LoVo (cell line): Measurements from ENCODE around the gene LRP5.
"Not testable (repeated sequence)": the region's sequence is repeated elsewhere in the genome, so short reads cannot be mapped to it uniquely, and the experiment has no call there.

ENCODE experiments used
- DNase-seq: peaks from one replicate; pipeline ENCODE4 v3.0.0-alpha.2; 2016; ENCODE audit warnings: low spot score

The LRP5 gene

GRCh38 chr11:68469642-68470041, 157.3 kb downstream of the LRP5 start:
- no peak for DNase-seq

- DNase-seq = no peak
Measured at GRCh38 chr11:68470304-68470811, 158.0 kb downstream of the LRP5 start.

GRCh38 chr11:68471360-68472340, 159.3 kb downstream of the LRP5 start:
- DNase-seq = no peak

GRCh38 chr11:68472778-68473177, 160.4 kb downstream of the LRP5 start:
- no peak for DNase-seq

- no peak for DNase-seq
Measured at GRCh38 chr11:68473693-68474092, 161.3 kb downstream of the LRP5 start.

GRCh38 chr11:68475626-68476025, 163.2 kb downstream of the LRP5 start:
- DNase-seq = not testable (repeated sequence)

- no peak for DNase-seq
Measured at GRCh38 chr11:68479390-68479789, 167.0 kb downstream of the LRP5 start.

- DNase-seq = no peak
Measured at GRCh38 chr11:68480193-68480592, 167.8 kb downstream of the LRP5 start.

GRCh38 chr11:68480852-68481510, 168.6 kb downstream of the LRP5 start:
- DNase-seq = no peak

- DNase-seq = no peak
Measured at GRCh38 chr11:68481579-68482240, 169.3 kb downstream of the LRP5 start.

GRCh38 chr11:68488623-68489022, 176.2 kb downstream of the LRP5 start:
- DNase-seq = no peak

- DNase-seq = no peak
Measured at GRCh38 chr11:68495220-68495729, 182.9 kb downstream of the LRP5 start.

- DNase-seq = no peak
Measured at GRCh38 chr11:68495872-68496271, 183.5 kb downstream of the LRP5 start.

- DNase-seq = no peak
Measured at GRCh38 chr11:68497761-68498160, 185.4 kb downstream of the LRP5 start.

GRCh38 chr11:68498321-68498720, 185.9 kb downstream of the LRP5 start:
- no peak for DNase-seq
